PFSK-1 (cell line): ENCODE results near the gene SLC39A11.

Source experiments
- POLR2AphosphoS5 ChIP-seq: IDR thresholded peaks from 2 replicates; pipeline ENCODE4 v1.6.1; 2012; ENCODE audit warnings: low read depth, mild to moderate bottlenecking, control low read depth, low read length, moderate library complexity
- REST ChIP-seq, 2 experiments: IDR thresholded peaks; 2 replicates each; pipeline versions ENCODE4 v1.6.1 to v1.8.0; 2011 to 2012; ENCODE audit warnings: low read depth in 2 of 2, low read length in 2 of 2, control low read depth in 1 of 2, inconsistent platforms in 1 of 2, mild to moderate bottlenecking in 1 of 2, moderate library complexity in 1 of 2; ENCODE audit not compliant: insufficient read depth in 1 of 2
- TAF1 ChIP-seq: IDR thresholded peaks from 2 replicates; pipeline ENCODE4 v1.6.1; 2012; ENCODE audit warnings: low read length, control low read depth, borderline replicate concordance; ENCODE audit not compliant: insufficient read depth

- TF ChIP-seq POLR2AphosphoS5: no peak
- TF ChIP-seq REST (IDR thresholded peaks at IDR 0.05; ENCODE audit: insufficient read depth in 1 of 2, low read depth in 2 of 2, low read length in 2 of 2): no peak
- TF ChIP-seq TAF1: no peak
Observed at GRCh38 chr17:72942579-72942978, 149.9 kb downstream of the SLC39A11 start.
